OCI-LY1 (cell line): ENCODE measurements around the gene KLHL29.

Source experiments
- CTCF ChIP-seq: fragments of 200-600 bp; sonication (generic), shearing (Covaris generic); IDR thresholded peaks from 2 replicates; pipeline ENCODE4 v1.5.1; 2017; ENCODE audit warnings: mild to moderate bottlenecking, antibody characterized with exemption, low read length, moderate library complexity, mixed read lengths
- EZH2 ChIP-seq: fragments of 200-600 bp; sonication (generic), shearing (Covaris generic); IDR thresholded peaks from 2 replicates; pipeline ENCODE4 v1.8.0; 2017; ENCODE audit warnings: borderline replicate concordance, mixed run types, mild to moderate bottlenecking, antibody characterized with exemption, low read length, moderate library complexity, mixed read lengths

DNA sequence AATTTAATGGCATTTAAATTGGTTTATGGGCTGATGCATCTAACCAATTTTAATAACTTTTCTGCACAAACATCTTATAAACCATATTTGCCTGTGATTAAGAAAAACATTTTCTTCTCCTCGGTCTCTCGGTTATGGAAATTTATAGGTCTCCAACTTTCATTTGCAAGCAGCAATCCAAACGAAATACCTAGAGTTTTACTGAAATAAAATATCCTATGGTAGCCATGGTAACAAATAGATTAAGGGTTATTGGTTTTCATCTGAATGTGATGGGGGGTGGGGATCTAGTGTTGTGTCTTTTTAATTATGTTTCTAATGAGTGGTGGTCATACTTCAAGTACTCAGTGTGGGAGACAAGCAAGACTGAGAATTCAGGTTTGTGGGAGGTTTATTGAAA lies 2.9 kb downstream of the KLHL29 start:
- no peak for TF ChIP-seq CTCF
- no peak for TF ChIP-seq EZH2
